ENCODE data around the gene CHAC1. TPM values are rescaled to one million over a fixed set of nuclear protein-coding genes. Genes with fewer than 3 reads are reported as not detected.

Gene CHAC1
- total and polyA plus RNA-seq, 2 of the 13 experiments (the other 11 are each of a cell fraction or from before 2014, with no cell fraction given): 0.44 TPM; not detected in 1

DNA sequence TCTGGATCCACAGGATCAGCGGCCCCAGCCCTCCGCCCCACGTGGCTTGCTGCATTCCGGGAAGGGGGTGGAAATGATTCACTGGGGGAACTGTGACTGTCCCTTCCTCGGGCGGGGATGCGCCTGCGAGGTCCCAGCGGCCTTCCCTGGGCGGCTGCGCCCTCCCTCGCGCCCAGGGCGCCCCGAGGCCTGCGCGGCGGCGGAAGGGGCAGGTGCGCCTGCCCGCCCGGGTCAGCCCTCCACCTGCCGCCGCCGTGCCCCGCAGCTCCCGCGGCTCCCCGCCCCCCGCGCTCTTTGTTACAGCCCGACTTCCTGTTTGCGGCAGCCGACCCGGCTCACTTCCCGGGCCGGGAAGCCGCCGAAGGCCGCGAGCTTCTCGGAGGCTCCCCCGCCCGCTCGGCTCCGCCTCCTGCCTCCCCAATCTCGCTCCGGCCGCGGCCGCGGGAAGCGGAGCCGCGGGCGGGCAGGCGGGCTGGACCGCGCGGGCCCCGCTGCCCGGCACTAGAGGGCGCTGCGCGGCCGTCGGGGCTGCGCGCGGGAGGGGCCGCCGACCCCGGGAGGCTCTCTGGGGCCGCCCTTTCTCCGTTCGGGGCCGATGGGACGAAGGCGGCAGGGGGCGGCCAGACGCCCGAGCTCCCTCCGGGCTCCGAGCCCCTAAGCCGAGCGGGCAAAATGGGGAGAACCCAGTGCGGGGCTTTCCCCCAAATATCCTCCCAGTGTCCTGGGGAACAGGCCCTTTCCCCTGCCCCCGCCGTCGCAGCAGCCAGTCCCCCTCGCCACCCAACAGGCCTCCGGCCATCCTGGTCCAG lies 11.5 kb upstream of the CHAC1 start (continued):
- no peak for TF ChIP-seq MIER2 (CRISPR knock-in tag; IDR thresholded peaks at IDR 0.05)
- TF ChIP-seq ZNF501 (CRISPR knock-in tag; IDR thresholded peaks at IDR 0.05): 0 out of 2 replicates have a peak, but pooled peaks have one; percentile 9
- peak; percentile 61 for TF ChIP-seq CHD2 (IDR thresholded peaks at IDR 0.05; ENCODE audit: low read depth, low read length)
- TF ChIP-seq TFDP1 (CRISPR knock-in tag; IDR thresholded peaks at IDR 0.05; ENCODE audit: borderline replicate concordance): peak; percentile 22; the same call in 1 of the 2 replicates
- no peak for TF ChIP-seq CENPBD1 (CRISPR knock-in tag; IDR thresholded peaks at IDR 0.05; ENCODE audit: borderline replicate concordance, low read depth)
- no peak for TF ChIP-seq HNF4G (IDR thresholded peaks at IDR 0.05; ENCODE audit: borderline replicate concordance, low read depth, low read length)
- TF ChIP-seq HNF4G (CRISPR knock-in tag; IDR thresholded peaks at IDR 0.05; ENCODE audit: borderline replicate concordance, low read depth): no peak
- TF ChIP-seq TEAD2 (CRISPR knock-in tag; IDR thresholded peaks at IDR 0.05): 0 out of 2 replicates have a peak, but pooled peaks have one; percentile 10
- TF ChIP-seq, protein P1, sequence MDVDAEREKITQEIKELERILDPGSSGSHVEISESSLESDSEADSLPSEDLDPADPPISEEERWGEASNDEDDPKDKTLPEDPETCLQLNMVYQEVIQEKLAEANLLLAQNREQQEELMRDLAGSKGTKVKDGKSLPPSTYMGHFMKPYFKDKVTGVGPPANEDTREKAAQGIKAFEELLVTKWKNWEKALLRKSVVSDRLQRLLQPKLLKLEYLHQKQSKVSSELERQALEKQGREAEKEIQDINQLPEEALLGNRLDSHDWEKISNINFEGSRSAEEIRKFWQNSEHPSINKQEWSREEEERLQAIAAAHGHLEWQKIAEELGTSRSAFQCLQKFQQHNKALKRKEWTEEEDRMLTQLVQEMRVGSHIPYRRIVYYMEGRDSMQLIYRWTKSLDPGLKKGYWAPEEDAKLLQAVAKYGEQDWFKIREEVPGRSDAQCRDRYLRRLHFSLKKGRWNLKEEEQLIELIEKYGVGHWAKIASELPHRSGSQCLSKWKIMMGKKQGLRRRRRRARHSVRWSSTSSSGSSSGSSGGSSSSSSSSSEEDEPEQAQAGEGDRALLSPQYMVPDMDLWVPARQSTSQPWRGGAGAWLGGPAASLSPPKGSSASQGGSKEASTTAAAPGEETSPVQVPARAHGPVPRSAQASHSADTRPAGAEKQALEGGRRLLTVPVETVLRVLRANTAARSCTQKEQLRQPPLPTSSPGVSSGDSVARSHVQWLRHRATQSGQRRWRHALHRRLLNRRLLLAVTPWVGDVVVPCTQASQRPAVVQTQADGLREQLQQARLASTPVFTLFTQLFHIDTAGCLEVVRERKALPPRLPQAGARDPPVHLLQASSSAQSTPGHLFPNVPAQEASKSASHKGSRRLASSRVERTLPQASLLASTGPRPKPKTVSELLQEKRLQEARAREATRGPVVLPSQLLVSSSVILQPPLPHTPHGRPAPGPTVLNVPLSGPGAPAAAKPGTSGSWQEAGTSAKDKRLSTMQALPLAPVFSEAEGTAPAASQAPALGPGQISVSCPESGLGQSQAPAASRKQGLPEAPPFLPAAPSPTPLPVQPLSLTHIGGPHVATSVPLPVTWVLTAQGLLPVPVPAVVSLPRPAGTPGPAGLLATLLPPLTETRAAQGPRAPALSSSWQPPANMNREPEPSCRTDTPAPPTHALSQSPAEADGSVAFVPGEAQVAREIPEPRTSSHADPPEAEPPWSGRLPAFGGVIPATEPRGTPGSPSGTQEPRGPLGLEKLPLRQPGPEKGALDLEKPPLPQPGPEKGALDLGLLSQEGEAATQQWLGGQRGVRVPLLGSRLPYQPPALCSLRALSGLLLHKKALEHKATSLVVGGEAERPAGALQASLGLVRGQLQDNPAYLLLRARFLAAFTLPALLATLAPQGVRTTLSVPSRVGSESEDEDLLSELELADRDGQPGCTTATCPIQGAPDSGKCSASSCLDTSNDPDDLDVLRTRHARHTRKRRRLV (CRISPR knock-in tag; IDR thresholded peaks at IDR 0.05): no peak
- peak; percentile 62 for TF ChIP-seq TEAD3 (CRISPR knock-in tag; optimal IDR thresholded peaks at IDR 0.05; ENCODE audit: borderline replicate concordance)
- TF ChIP-seq, protein P2, sequence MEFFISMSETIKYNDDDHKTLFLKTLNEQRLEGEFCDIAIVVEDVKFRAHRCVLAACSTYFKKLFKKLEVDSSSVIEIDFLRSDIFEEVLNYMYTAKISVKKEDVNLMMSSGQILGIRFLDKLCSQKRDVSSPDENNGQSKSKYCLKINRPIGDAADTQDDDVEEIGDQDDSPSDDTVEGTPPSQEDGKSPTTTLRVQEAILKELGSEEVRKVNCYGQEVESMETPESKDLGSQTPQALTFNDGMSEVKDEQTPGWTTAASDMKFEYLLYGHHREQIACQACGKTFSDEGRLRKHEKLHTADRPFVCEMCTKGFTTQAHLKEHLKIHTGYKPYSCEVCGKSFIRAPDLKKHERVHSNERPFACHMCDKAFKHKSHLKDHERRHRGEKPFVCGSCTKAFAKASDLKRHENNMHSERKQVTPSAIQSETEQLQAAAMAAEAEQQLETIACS (CRISPR knock-in tag; IDR thresholded peaks at IDR 0.05): peak; percentile 24; the same call in 1 of the 2 replicates
- TF ChIP-seq, protein P3, sequence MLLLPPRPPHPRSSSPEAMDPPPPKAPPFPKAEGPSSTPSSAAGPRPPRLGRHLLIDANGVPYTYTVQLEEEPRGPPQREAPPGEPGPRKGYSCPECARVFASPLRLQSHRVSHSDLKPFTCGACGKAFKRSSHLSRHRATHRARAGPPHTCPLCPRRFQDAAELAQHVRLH (CRISPR knock-in tag; IDR thresholded peaks at IDR 0.05; ENCODE audit: borderline replicate concordance, low read depth): peak; percentile 45; the same call in 1 of the 2 replicates
- TF ChIP-seq SALL1 (CRISPR knock-in tag; IDR thresholded peaks at IDR 0.05): no peak; the same call in 1 of the 2 replicates
- TF ChIP-seq ZNF431 (CRISPR knock-in tag; IDR thresholded peaks at IDR 0.05; ENCODE audit: borderline replicate concordance, low read depth): no peak; the same call in 1 of the 2 replicates
- peak; percentile 87; the same call in 1 of the 2 replicates for TF ChIP-seq ZNF451 (CRISPR knock-in tag; IDR thresholded peaks at IDR 0.05)
- peak; percentile 77; the same call in 1 of the 2 replicates for TF ChIP-seq TMF1 (CRISPR knock-in tag; IDR thresholded peaks at IDR 0.05; ENCODE audit: low read depth)
- TF ChIP-seq CREB3 (CRISPR knock-in tag; IDR thresholded peaks at IDR 0.05): no peak
- TF ChIP-seq ZNF329 (CRISPR knock-in tag; IDR thresholded peaks at IDR 0.05; ENCODE audit: low read depth): peak; percentile 20; the same call in 1 of the 2 replicates
- no peak for TF ChIP-seq ZNF672 (CRISPR knock-in tag; IDR thresholded peaks at IDR 0.05)
